Stimulated activated CD8-positive, alpha-beta memory T cell treated with anti-CD3 and anti-CD28 coated beads, Interleukin-2, amount 100 ng/mL, for 1 hour (primary cell): ENCODE measurements around the gene MEX3D.

ENCODE experiments used
- DNase-seq, 2 donors: peaks; one replicate each; pipeline ENCODE4 v3.0.0-alpha.2; 2020; ENCODE audit warnings: low read depth in 2 of 2

MEX3D gene

GRCh38 chr19:1593501-1593772, 25.3 kb upstream of the MEX3D start:
- DNase-seq, result no peak

- DNase-seq, result peak; percentile 82 to 83
Observed at GRCh38 chr19:1592755-1593500, 24.8 kb upstream of the MEX3D start, which contains the start of gene MBD3. TSS of gene MBD3 (minus strand) at chr19:1592865. CDS start at chr19:1592631, 234 bp downstream.

GRCh38 chr19:1592024-1592754, 24.1 kb upstream of the MEX3D start:
- DNase-seq, result peak; percentile 62 to 68

DNA sequence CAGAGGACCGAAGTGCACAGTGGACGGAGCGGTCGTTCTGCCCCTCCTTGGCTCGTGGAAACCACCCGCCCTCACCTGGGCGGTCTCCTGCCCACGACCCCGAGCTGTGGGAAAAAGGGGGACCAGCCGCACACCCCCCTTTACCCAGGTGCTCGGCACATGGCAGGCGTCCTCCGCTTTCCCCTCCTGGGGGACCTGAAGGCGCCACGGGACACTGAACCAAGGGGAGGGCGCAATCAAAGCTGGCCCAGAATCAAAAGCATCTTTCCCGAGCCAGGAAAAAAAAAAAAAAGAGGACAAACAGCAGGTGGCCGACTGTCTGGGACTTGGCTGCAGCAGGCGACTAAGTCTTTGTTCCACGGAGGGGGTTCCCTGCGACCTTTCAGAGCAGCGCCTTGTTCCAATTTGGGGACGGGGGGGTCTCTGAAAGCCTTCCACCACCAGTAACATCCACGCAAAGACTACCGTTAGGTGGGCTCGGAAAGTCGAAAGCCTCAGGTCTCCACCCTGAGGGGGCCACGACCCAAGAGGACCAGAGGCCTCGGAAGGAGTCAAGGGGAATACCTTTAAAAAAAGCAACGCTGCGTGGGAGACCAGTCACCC, 23.4 kb upstream of the MEX3D start:
- no peak for DNase-seq

DNA sequence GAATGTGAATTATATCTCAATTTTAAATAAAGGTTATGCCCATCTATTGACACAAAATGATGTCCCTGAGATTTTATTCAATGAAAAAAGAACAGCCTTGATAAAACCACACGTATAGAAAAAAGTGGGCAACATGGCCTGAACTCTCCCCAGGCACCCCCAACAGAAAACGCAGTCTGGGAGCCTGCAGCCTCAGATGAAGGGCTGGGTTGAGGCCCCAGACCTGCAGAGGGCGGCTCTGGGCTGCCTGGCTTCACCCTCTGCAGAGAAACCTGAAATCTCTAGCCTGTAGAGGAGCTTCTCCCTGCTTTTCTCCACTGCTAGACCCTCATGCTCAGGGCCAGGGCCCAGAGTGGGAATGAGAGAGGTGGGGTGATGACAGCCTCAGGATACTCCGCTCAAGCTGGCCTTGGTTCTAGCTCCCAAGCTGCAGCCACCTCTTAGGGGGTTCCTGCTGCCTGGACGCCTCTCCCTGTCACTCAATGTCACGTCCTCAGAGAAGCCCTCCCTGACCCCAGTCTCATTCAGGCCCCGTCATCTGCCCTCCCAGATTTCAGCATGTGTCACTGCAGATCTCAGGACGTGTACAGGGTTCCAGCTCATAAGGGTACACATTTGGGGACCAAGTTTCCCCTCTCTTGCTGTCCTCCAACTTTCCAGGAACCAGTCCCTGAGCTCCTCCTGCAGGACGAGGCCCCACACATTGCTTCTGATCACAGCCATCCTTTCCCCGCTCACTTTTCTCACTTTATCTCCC, 22.7 kb upstream of the MEX3D start:
- DNase-seq, result no peak

GRCh38 chr19:1587872-1588271, 19.7 kb upstream of the MEX3D start:
- no peak for DNase-seq

DNA sequence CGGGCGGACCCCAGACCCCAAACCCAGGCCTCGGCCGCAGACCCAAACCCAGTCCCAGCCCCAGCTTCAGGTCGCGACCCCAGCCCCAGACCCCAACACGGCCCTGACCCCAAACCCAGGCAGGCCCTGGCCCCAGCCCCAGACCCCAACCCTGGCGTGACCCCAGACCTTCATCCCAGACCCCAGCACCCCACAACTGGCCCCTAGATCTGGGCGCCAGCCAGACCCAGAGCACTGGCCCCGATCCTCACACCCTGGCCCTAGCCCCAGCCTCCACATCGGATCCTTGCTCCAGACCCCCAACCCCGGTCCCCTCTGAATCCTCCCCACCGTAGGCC, 17.1 kb upstream of the MEX3D start:
- DNase-seq, result no peak

DNA sequence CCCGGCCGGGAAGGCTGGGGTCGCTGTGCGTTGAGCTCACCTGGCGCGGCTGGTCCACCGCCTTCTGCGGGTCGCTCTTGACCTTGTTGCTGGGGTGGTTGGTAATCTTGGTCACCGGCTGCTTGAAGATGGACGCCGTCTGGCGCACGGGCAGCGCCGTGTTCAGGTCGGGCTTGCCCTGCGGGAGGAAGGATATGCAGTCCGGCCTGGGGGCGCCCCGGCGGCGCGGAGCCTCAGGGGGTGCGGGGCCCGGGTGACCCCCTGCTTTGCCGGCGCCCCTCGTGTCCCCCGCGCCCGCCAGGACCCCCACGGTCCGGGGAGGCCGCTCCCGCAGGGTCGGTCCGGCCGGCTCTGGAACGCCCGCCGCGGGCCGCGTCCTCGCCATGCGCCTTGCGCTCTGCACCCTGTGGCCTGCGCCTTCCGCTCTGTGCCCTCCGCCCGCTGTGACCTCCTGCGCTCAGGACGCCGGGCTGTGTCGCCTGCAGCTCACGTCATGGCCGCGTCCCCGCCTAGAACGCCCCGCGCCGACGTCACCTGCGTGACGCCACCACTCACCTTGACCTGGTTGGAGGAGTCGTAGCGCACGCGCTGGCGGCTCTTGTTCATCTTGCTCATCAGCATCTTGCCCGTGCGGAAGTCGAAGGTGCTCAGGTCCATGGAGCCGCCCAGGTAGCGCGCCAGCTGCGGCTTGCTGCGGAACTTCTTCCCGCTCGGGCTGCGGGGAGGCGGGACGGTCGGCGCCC, 16.5 kb upstream of the MEX3D start:
- no peak for DNase-seq

GRCh38 chr19:1582201-1582600, 14.1 kb upstream of the MEX3D start:
- DNase-seq, result no peak

DNA sequence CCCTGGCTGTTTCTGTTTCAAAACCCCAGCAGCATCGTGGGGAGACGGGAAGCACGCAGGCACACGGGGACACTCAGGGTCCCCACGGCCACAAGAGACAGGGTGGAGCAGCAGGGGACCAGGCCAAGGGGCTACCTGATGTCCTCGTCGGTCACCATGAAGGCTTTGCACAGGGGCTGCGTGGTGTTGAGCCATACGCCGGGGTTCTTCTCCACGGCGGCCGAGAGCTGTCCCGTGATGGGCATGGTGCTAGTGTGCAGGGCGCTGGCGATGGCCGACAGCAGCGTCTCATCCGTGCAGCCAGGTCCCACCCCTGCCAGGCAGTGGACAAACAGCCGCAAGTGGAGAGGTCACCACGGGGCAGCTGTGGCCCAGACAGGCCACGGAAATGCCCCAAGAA, 12.8 kb upstream of the MEX3D start:
- DNase-seq, result no peak

GRCh38 chr19:1580382-1580781, 12.3 kb upstream of the MEX3D start:
- no peak for DNase-seq

GRCh38 chr19:1579222-1579621, 11.1 kb upstream of the MEX3D start:
- no peak for DNase-seq

DNA sequence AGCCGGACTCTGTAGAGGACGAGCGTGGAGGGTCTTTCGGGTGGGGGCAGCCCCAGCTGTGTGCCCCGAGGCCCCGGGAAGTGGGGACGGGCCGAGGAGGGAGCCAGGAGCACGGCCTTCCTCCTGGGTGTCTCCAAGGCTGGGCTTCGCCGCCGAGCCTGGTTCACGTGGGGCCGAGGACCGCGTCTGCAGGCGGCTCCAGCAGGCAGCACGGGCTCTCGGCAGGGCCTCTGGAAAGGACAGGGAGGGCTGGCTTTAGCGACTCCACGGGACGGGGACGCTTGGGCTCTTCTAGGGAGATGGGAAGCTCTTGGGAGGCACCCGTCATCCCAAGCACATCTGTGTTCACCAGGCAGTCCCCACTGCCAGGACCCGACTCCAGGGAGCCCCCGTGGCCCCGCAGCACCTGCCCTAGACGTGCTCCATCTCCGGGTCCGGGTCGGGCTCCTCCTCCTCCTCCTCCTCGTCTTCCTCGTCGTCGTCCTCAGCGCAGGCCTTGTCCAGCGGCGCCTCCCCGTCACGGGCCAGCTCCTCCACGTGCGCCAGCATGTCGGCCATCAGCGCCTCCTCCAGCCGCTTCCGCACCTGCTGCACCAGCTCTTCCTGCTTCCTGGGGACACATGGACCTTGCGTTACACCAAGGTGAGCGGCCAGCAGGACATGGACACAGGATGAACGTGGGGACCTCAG, 9.9 kb upstream of the MEX3D start:
- DNase-seq, result no peak

- DNase-seq, result no peak
Observed at GRCh38 chr19:1577090-1577928, 9.2 kb upstream of the MEX3D start.

GRCh38 chr19:1576242-1577089, 8.3 kb upstream of the MEX3D start:
- no peak for DNase-seq

- DNase-seq, result no peak
Observed at GRCh38 chr19:1575323-1576241, 7.5 kb upstream of the MEX3D start.

GRCh38 chr19:1574354-1575136, 6.4 kb upstream of the MEX3D start:
- no peak for DNase-seq
